Measurements from ENCODE around the gene PLEKHA7.

PLEKHA7 gene

GRCh38 chr11:16880184-16880801 is 133.9 kb downstream of the PLEKHA7 start:
- H3K27me3 ChIP-seq (ENCODE audit: insufficient read depth, poor library complexity, severe bottlenecking), result peaks cover 5% of the 10 kb centered on the region
- H3K27ac ChIP-seq (replicated peaks), result no peak overlapping the region
- TF ChIP-seq GABPA (IDR thresholded peaks at IDR 0.05; ENCODE audit: low read depth), result no peak
- no peak for TF ChIP-seq CTCF (IDR thresholded peaks at IDR 0.05; ENCODE audit: insufficient read depth, low read length)
- no peak for TF ChIP-seq POLR2AphosphoS5 (IDR thresholded peaks at IDR 0.05; ENCODE audit: low read depth)
- TF ChIP-seq SPI1 (IDR thresholded peaks at IDR 0.05; ENCODE audit: borderline replicate concordance, low read depth), result no peak
- no peak for TF ChIP-seq REST (IDR thresholded peaks at IDR 0.05; ENCODE audit: insufficient replicate concordance, low read depth)
- H3K4me3 ChIP-seq (replicated peaks; ENCODE audit: insufficient read depth, low read length), result no peak overlapping the region
- DNase-seq (ENCODE audit: low read depth in 1 of 2, low spot score in 1 of 2), result no peak

- H3K27ac ChIP-seq (replicated peaks), result no peak overlapping the region
Measured at GRCh38 chr11:16879690-16880089, 134.5 kb downstream of the PLEKHA7 start.

More at GRCh38 chr11:16879690-16880089, 134.5 kb downstream of the PLEKHA7 start:
- TF ChIP-seq SPI1 (IDR thresholded peaks at IDR 0.05; ENCODE audit: borderline replicate concordance, low read depth) (no peak), POLR2AphosphoS5 (IDR thresholded peaks at IDR 0.05; ENCODE audit: low read depth) (no peak), CTCF (IDR thresholded peaks at IDR 0.05; ENCODE audit: insufficient read depth, low read length) (no peak), GABPA (IDR thresholded peaks at IDR 0.05; ENCODE audit: low read depth) (no peak), REST (IDR thresholded peaks at IDR 0.05; ENCODE audit: insufficient replicate concordance, low read depth) (no peak)
- Histone ChIP-seq H3K27me3 (ENCODE audit: insufficient read depth, poor library complexity, severe bottlenecking) (peaks cover 5% of the 10 kb centered on the region), H3K4me3 (replicated peaks; ENCODE audit: insufficient read depth, low read length) (no peak overlapping the region)
- DNase-seq (ENCODE audit: low read depth in 1 of 2, low spot score in 1 of 2), result no peak
